ENCODE results near the gene SPATA19. TPM values are rescaled to one million over a fixed set of nuclear protein-coding genes. Genes with fewer than 3 reads are reported as not detected.

The SPATA19 gene
- total RNA-seq, 2 donors from 2014 or later = not detected

DNA sequence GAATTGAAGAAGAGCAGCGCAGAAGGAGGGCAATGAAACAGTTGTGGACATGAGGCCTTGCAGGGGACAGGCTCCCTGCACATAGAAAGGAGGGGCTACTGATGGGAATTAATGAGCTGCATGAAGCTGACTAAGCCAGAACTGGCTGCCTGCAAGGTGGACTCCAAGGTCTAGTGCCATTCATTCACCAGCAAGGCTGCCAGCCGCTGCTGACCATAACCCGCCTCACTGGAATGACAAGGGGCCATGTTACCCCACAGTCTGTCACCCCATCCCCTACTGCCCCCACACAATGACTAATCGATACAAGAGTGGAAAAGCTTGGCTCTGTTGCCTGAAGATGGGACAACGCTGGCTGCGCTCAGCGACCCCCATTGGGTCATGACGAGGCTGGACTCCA lies 44.6 kb downstream of the SPATA19 start:
- no peak for DNase-seq (ENCODE audit: low spot score)
- H3K4me3 ChIP-seq = no peak overlapping the region
- ATAC-seq (ENCODE audit: insufficient number of reproducible peaks, low FRiP score, low read depth) = no peak
- H3K9me3 ChIP-seq = no peaks in the 10 kb centered on the region
- H3K27ac ChIP-seq = no peak overlapping the region
- no peaks in the 10 kb centered on the region for H3K4me1 ChIP-seq (ENCODE audit: control insufficient read depth in 1 of 2, low read depth in 2 of 2)
- H3K36me3 ChIP-seq = no peaks in the 10 kb centered on the region
- TF ChIP-seq, protein P1, sequence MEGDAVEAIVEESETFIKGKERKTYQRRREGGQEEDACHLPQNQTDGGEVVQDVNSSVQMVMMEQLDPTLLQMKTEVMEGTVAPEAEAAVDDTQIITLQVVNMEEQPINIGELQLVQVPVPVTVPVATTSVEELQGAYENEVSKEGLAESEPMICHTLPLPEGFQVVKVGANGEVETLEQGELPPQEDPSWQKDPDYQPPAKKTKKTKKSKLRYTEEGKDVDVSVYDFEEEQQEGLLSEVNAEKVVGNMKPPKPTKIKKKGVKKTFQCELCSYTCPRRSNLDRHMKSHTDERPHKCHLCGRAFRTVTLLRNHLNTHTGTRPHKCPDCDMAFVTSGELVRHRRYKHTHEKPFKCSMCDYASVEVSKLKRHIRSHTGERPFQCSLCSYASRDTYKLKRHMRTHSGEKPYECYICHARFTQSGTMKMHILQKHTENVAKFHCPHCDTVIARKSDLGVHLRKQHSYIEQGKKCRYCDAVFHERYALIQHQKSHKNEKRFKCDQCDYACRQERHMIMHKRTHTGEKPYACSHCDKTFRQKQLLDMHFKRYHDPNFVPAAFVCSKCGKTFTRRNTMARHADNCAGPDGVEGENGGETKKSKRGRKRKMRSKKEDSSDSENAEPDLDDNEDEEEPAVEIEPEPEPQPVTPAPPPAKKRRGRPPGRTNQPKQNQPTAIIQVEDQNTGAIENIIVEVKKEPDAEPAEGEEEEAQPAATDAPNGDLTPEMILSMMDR (IDR thresholded peaks at IDR 0.05) = no peak
- H3K27me3 ChIP-seq (replicated peaks; ENCODE audit: insufficient read depth) = no peaks in the 10 kb centered on the region

- no peak overlapping the region for H3K27ac ChIP-seq
- no peaks in the 10 kb centered on the region for H3K27me3 ChIP-seq (replicated peaks; ENCODE audit: insufficient read depth)
- ATAC-seq (ENCODE audit: insufficient number of reproducible peaks, low FRiP score, low read depth) (no peak), DNase-seq (ENCODE audit: low spot score) (no peak)
- H3K4me3 ChIP-seq = no peak overlapping the region
- TF ChIP-seq, protein P1 (IDR thresholded peaks at IDR 0.05) = no peak
- H3K9me3 ChIP-seq = no peaks in the 10 kb centered on the region
- no peaks in the 10 kb centered on the region for H3K36me3 ChIP-seq
- no peaks in the 10 kb centered on the region for H3K4me1 ChIP-seq (ENCODE audit: control insufficient read depth in 1 of 2, low read depth in 2 of 2)
These were observed 47.8 kb downstream of the SPATA19 start for GRCh38 chr11:133797554-133797953.

- Histone ChIP-seq H3K9me3 (no peaks in the 10 kb centered on the region), H3K27ac (no peak overlapping the region), H3K4me1 (ENCODE audit: control insufficient read depth in 1 of 2, low read depth in 2 of 2) (no peaks in the 10 kb centered on the region), H3K4me3 (no peak overlapping the region), H3K27me3 (replicated peaks; ENCODE audit: insufficient read depth) (no peaks in the 10 kb centered on the region), H3K36me3 (no peaks in the 10 kb centered on the region)
- no peak for ATAC-seq (ENCODE audit: insufficient number of reproducible peaks, low FRiP score, low read depth)
- no peak for DNase-seq (ENCODE audit: low spot score)
- TF ChIP-seq, protein P1 (IDR thresholded peaks at IDR 0.05) = no peak
These were observed 49.1 kb downstream of the SPATA19 start for GRCh38 chr11:133796043-133796795.

- H3K27ac ChIP-seq = no peak overlapping the region
- H3K9me3 ChIP-seq = no peaks in the 10 kb centered on the region
- H3K4me3 ChIP-seq = no peak overlapping the region
- DNase-seq (ENCODE audit: low spot score) (no peak), ATAC-seq (ENCODE audit: insufficient number of reproducible peaks, low FRiP score, low read depth) (no peak)
- H3K27me3 ChIP-seq (replicated peaks; ENCODE audit: insufficient read depth) = no peaks in the 10 kb centered on the region
- TF ChIP-seq, protein P1 (IDR thresholded peaks at IDR 0.05) = no peak
- no peaks in the 10 kb centered on the region for H3K36me3 ChIP-seq
- no peaks in the 10 kb centered on the region for H3K4me1 ChIP-seq (ENCODE audit: control insufficient read depth in 1 of 2, low read depth in 2 of 2)
These were observed 50.2 kb downstream of the SPATA19 start for GRCh38 chr11:133795088-133795487.

DNA sequence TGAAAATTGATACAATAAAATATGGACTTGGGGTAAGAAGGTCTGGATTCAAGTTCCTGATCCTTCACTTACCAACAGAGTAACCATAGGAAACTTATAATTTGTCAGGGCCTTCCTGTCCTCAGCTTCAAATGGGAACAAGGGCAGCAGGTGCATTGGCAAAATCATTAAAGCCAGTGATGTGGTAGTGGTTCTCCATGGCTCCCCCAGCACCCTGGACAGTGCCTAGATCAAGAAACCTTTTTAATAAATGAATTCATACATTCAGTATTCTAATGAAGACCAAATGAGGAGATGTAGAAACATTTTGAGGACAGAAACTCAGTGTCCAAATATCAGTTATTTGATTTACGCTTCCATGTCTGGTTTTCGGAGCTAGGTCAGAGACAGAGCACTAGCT lies 51.1 kb downstream of the SPATA19 start:
- Histone ChIP-seq H3K9me3 (no peaks in the 10 kb centered on the region), H3K27me3 (replicated peaks; ENCODE audit: insufficient read depth) (no peaks in the 10 kb centered on the region), H3K4me3 (no peak overlapping the region), H3K4me1 (ENCODE audit: control insufficient read depth in 1 of 2, low read depth in 2 of 2) (no peaks in the 10 kb centered on the region), H3K27ac (no peak overlapping the region), H3K36me3 (no peaks in the 10 kb centered on the region)
- ATAC-seq (ENCODE audit: insufficient number of reproducible peaks, low FRiP score, low read depth) (no peak), DNase-seq (ENCODE audit: low spot score) (no peak)
- TF ChIP-seq, protein P1 (IDR thresholded peaks at IDR 0.05) = no peak
